Astrocyte of the hippocampus (primary cell): ENCODE measurements around the gene MYH1.
"Not testable (repeated sequence)": the region's sequence is repeated elsewhere in the genome, so short reads cannot be mapped to it uniquely, and the experiment has no call there.

Experiments used
- DNase-seq: peaks from one replicate; pipeline ENCODE4 v3.0.0; 2011; ENCODE audit warnings: low read depth, low spot score

MYH1 gene

DNA sequence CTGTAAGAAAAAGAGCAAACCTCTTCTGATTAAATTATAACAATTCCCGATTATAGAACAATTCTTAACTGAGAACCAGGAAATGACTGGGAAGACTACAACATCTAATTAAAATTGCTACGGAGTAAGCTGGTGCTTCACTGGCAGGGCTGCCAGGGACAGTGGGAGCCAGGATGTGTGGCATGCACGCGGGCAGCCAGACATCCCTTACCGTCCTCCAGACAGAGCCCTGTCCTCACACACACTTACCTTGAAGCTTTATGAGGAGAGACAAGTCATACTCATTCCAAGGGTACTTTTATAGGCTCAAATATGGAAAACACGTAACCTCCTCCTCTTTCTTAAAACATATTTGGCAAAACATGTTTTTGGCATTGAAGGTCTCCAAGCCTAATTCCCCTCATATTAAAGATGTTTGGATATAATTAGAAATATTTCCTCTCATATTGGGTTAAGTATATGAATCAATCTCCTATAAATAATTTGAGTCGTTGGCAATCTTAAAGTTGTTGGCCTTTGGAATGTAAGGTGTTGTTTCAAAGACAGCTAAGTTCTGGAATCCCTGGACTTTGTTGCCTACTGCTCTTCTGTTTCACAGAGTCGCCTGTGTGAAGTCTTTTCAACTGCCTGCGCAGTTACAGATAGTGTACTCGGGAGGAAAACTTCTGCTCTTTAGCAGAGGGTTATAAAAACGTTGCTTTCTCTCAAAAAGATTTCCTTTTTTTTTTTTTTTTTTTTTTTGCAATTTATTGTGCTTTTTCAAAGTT, at the start of gene MYH1:
Gene MYH1 (minus strand): TSS at position 272 of the 767 bp plus-strand sequence. CDS start 1,900 bp downstream, outside the sequence.
- DNase-seq: no peak

- DNase-seq: no peak
These were observed 45.8 kb upstream of the MYH1 start for GRCh38 chr17:10563991-10564660.

DNA sequence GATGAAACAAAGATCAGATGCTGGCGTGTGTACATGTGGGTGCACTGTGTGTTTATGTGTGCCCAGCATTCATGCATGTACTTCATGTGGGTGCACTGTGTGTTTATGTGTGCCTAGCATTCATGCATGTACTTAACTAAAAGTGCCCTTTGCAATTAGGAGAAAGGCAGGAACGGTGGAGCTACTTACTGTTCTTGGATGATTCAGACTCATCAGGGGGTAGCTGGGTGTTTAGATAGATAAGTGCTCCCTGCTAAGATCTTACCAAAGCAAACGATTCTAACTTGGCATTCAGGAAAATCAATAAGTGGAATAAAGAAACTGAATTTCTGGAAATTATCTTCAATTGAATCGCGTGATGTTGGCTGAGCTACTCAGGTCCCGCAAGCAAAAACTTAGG, 39.7 kb upstream of the MYH1 start:
- DNase-seq: no peak

DNA sequence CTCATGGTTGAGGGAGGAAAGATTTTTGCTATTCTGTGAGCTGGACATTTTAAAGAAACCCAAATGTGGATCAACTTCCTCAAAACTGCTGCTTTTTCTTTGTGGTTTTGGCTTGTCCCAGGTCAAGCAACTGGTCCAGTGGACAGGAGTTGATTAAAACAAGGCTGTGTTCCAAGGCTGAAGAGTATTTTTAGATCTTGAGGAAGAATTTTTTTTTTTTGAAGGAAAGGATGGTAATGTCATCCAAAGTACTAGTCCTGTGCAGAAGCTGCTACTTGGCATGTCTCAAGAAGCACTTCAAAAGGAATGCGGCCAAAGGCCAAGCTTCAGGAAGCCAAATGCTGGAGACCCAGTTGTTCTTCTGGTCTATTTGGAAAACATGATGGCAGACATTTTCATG, 39.1 kb upstream of the MYH1 start:
- DNase-seq: no peak

DNA sequence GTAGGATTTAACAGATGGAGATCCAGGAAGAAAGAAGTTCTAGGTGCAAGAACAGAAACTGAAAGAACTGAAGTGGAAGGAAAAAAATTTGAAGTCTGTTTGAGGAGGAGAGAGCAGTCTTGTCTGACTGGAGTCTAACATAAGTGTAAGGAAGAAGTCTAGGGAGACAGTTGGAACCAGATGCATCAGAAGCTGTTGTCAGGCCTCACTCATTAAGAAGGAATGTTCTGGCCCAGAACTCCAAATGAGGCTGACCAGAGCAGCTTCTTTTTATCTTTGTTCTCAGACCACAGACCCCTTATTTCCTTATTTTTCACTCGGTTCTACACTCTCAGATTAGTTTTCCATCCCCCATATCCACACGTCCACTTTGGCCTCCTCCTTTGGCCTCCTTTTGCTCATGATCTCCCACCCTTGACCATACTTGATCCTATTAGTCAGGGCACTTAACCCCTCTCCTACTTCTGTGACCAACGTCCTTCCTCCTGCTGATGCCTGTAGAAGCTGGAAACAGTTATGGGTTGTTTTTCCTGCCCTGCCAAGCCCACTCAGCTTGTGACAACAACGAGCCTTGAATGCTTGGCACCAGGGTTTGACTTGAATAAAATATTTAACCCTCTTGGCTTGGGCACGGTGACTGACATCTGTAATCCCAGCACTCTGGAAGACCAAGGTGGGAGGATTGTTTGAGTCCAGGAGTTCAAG, 38.1 kb upstream of the MYH1 start:
- DNase-seq: no peak

GRCh38 chr17:10550014-10550413, 31.7 kb upstream of the MYH1 start:
- no peak for DNase-seq

DNA sequence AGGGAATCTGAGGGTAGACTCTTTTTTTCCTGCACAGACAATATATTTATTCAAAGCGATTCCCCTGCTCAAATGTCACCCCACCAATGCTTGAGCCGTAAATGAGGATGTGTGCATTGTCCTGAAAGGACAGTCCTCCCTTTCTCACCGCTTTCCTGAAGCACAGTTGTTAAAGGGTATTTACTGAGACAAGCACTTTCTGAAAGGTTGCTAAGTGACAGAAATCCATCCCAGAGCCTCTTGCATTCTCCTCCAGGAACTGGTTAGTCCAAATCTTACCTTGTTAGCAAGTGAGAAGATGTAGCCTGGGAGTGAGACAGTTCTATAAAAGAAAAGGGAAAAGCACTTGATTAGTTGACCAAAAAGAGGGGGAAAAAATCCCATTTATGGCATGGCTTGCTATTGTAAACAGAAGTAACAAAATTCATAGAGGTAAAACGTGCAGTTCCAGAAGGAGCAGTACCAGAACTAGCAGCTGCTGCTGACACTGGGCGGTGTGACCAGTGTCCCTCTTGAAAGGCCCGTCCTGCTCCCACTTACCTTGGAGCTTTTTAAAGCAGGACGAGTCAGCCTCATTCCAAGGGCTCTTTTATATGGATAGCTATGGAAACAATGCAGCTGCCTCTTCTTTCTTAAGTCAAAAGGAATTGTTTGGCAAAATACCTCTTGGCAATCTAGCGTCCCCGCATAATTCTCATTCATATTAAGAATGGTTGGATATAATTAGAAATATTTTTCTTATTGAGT, 30.9 kb upstream of the MYH1 start, which contains the start of gene MYH2:
Gene MYH2 (minus strand): TSS at position 563 of the 747 bp plus-strand sequence. CDS start 1,738 bp downstream, outside the sequence.
- no peak for DNase-seq

GRCh38 chr17:10547351-10547750, 29.0 kb upstream of the MYH1 start:
- DNase-seq: no peak

GRCh38 chr17:10543486-10543885, 25.1 kb upstream of the MYH1 start:
- DNase-seq: not testable (repeated sequence)

- not testable (repeated sequence) for DNase-seq
These were observed 22.8 kb upstream of the MYH1 start for GRCh38 chr17:10541179-10541578.

- DNase-seq: no peak
These were observed 13.7 kb upstream of the MYH1 start for GRCh38 chr17:10532026-10532425.

GRCh38 chr17:10527419-10527818, 9.1 kb upstream of the MYH1 start:
- DNase-seq: no peak

DNA sequence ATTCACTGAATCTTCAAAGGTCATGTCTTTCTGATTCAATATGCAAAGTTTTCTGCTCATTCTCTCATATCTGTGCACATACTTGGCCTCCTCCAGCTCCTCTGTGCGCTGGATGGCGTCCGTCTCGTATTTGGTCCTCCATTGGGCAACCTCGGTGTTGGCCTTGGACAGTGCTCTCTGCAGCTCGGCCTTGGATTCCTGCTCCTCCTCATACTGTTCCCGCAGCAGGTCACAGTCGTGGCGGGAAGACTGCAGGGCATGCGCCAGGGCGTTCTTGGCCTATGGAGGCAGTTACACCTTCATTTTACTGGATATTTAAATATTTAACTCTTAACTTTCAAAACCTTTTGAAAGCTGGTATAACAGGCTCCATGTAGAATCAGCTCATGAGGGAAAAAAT, 8.2 kb upstream of the MYH1 start:
- DNase-seq: no peak

DNA sequence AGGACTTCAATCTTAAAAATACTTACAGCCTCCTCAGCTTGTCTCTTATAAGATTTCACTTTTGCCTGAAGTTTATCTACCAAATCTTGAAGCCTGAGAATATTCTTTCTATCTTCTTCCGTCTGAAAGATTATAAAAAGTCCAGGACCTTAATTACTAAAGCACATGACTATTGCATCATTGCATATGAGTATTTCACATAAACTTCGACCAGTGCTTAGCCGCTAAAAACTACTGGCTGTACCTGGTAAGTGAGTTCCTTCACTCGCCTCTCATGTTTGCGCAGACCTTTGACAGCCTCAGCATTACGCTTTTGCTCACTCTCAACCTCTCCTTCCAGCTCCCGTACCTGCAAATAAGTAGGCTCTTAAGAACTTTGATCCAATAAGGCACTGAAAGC, 4.7 kb upstream of the MYH1 start:
- no peak for DNase-seq

- no peak for DNase-seq
These were observed 3.6 kb upstream of the MYH1 start for GRCh38 chr17:10521949-10522348.

GRCh38 chr17:10516638-10517037, 1.7 kb downstream of the MYH1 start:
- no peak for DNase-seq

GRCh38 chr17:10516065-10516464, 2.3 kb downstream of the MYH1 start:
- DNase-seq: no peak

- DNase-seq: peak; percentile 46
These were observed 4.9 kb downstream of the MYH1 start for GRCh38 chr17:10513299-10514067.

DNA sequence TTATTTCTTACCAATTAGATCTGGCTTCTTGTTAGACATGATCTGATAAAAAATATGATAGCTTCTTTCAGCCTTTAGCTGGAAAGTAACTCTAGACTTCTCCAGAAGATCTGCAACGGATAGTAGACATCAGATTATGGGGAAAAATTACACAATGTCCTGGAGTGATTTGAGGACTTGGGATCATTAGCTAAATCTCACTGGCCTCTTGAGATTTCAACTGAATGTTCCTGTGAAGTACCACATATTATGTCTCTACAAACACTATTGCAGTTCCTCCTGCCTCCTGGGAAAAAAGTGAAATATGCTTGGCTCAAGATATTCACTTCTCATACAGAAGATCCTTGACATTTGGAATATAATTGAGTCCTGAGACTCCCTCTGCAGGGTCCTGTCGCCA, 5.5 kb downstream of the MYH1 start:
- DNase-seq: no peak

DNA sequence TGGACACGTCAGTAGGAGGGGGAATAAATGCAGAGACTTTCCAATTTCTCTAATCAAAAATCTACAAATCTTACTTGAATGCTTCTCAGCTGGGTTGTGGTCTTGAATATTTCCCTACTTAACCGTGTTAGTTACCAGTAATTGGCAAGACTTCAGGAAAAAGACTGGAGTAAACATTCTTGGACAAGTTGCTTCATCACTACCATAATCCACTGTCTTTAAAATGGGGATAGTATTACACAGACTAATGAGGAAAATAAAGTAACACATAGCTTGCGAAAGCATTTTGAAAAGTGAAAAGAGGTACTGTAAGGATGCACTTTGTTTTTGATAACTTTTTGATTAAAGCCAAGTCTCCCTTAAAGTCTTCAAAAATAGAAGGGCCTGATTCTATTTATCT, 18.4 kb downstream of the MYH1 start:
- DNase-seq: no peak

GRCh38 chr17:10492004-10492403, 26.3 kb downstream of the MYH1 start:
- DNase-seq: no peak
